Thyroid gland (tissue), 4 donors: ENCODE measurements around the gene CDH23.

Source experiments
- POLR2A ChIP-seq, 2 donors: fragments of 450-650 bp; IDR thresholded peaks; one replicate each; pipeline ENCODE4 v1.6.1; 2017; ENCODE audit warnings: antibody characterized with exemption in 2 of 2, mild to moderate bottlenecking in 2 of 2, moderate library complexity in 1 of 2
- TF ChIP-seq, protein P1 (sequence below), 6 experiments: fragments of 200-600 bp in 3 of 6; fragments of 450-650 bp in 3 of 6; sonication (generic) in 3 of 6; IDR thresholded peaks; one replicate each; pipeline ENCODE4 v1.5.1; 2016 to 2019; ENCODE audit warnings: antibody characterized with exemption in 6 of 6, mild to moderate bottlenecking in 2 of 6, inconsistent platforms in 1 of 6, moderate library complexity in 1 of 6

DNA sequence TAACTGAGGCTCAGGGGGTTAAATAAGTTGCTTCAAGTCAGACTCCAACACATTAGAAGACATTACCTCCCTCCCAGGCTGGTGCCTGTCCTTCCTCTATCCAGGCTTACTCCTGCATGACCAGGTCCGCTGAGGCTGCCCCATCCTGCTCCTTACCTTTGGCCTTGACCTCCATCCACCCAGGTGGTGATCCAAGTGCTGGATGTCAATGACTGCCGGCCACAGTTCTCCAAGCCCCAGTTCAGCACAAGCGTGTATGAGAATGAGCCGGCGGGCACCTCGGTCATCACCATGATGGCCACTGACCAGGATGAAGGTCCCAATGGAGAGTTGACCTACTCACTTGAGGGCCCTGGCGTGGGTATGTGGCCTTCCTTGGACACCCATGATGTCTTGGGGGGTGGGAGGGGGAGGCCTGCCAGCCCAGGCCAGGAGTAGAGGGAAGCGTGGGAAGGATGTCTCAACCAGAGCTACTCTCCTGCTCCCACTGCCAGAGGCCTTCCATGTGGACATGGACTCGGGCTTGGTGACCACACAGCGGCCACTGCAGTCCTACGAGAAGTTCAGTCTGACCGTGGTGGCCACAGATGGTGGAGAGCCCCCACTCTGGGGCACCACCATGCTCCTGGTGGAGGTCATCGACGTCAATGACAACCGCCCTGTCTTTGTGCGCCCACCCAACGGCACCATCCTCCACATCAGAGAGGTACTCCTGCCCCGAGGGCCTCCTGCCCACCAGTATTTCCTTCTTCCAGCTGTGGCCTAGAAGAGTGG lies 406.2 kb downstream of the CDH23 start:
- TF ChIP-seq POLR2A (IDR thresholded peaks at IDR 0.05) = no peak
- TF ChIP-seq, protein P1, sequence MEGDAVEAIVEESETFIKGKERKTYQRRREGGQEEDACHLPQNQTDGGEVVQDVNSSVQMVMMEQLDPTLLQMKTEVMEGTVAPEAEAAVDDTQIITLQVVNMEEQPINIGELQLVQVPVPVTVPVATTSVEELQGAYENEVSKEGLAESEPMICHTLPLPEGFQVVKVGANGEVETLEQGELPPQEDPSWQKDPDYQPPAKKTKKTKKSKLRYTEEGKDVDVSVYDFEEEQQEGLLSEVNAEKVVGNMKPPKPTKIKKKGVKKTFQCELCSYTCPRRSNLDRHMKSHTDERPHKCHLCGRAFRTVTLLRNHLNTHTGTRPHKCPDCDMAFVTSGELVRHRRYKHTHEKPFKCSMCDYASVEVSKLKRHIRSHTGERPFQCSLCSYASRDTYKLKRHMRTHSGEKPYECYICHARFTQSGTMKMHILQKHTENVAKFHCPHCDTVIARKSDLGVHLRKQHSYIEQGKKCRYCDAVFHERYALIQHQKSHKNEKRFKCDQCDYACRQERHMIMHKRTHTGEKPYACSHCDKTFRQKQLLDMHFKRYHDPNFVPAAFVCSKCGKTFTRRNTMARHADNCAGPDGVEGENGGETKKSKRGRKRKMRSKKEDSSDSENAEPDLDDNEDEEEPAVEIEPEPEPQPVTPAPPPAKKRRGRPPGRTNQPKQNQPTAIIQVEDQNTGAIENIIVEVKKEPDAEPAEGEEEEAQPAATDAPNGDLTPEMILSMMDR (IDR thresholded peaks at IDR 0.05) = no peak
